ENCODE data around the gene P2RX4. TPM values are rescaled to one million over a fixed set of nuclear protein-coding genes. Genes with fewer than 3 reads are reported as not detected.

Gene P2RX4
- total and polyA plus RNA-seq, 2 of the 8 experiments (the other 6 are each of a cell fraction or from before 2014, with no cell fraction given), result 9.5 to 12.2 TPM

GRCh38 chr12:121209221-121209620 lies 708 bp upstream of the P2RX4 start (continued):
- TF ChIP-seq ZNF274 (IDR thresholded peaks at IDR 0.05; ENCODE audit: borderline replicate concordance, extremely low read depth, low read length), result no peak
